GM18870 (cell line): Measurements from ENCODE around the gene BCKDK.
A peak's percentile ranks its signal among the peaks of the same experiment; 100 is the strongest.
"Not testable (repeated sequence)": the region's sequence is repeated elsewhere in the genome, so short reads cannot be mapped to it uniquely, and the experiment has no call there.

ENCODE experiments used
- ATAC-seq: cut with Tn5 transposase; IDR thresholded peaks from one replicate; pipeline ENCODE4 v1.9.1; 2021; ENCODE audit warnings: moderate library complexity; ENCODE audit not compliant: unreplicated experiment

The BCKDK gene

GRCh38 chr16:31141489-31142108 is 33.4 kb downstream of the BCKDK start:
- ATAC-seq: peak; percentile 20

DNA sequence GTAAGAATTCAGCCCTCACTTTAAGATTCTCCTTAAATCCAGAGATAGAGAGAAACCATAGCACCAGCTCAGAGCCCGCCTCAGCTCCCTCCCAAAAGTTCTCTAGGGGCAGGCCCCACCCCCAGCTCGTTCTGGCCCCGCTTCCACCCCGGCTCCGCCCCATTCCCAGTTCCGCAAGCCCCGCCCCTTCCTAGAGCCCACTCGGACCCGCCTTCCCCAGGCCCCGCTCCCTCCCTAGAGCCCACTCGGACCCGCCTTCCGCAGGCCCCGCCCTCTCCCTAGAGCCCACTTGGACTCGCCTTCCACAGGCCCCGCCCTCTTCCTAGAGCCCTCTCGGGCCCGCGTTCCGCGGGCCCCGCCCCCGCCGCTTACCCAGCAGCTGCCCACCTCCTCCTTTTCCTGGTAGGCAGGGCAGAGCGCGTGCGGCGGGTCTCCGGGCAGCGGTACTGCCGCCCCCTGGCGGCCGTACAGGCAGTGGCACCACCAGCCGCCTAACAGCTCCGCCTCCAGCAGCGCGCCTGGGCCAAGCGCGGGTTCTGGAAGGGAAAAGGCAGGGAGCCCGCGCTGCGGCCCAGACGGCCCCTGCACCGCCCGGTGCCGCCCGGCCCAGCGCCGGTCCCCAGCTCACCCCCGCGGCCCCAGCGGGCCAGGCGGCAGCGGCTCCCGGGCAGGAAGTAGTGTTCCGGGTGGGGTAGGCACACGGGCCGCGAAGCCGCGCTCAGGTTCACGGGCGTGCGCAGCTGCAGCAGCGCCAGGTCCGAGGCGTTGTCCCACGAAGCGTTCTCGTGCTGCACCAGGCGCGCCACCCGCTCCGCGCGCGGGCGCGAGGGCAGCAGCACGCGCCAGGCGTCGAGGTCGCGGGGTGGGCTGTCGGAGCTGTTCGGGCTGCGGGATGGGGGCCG is 34.2 kb downstream of the BCKDK start:
- peak; percentile 66 for ATAC-seq

- no peak for ATAC-seq
Measured at GRCh38 chr16:31143011-31143693, 35.0 kb downstream of the BCKDK start.

- ATAC-seq: no peak
Measured at GRCh38 chr16:31143694-31144148, 35.5 kb downstream of the BCKDK start.

- ATAC-seq: not testable (repeated sequence)
Measured at GRCh38 chr16:31144418-31144817, 36.2 kb downstream of the BCKDK start.

GRCh38 chr16:31145398-31145990 is 37.3 kb downstream of the BCKDK start:
- no peak for ATAC-seq

DNA sequence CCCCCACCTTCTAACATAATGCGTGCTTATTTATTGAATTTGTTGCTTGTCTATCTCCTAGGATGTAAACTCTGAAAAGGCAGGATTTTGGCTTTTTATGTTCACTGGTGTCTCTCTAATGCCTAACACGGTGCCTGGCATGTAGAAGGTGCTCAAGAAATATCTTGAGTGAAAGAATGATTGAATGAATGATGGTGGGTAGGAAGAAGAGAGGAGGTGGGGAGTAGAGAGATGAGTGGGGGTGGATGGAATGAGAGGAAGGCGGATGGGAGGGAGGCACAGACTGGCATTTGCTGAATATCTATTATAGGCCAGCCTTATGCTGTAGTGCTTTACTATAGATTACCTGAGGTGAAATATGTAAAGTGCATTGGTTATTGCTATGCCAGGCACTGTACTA is 39.4 kb downstream of the BCKDK start:
- ATAC-seq: no peak

- ATAC-seq: no peak
Measured at GRCh38 chr16:31148281-31148728, 40.1 kb downstream of the BCKDK start.

DNA sequence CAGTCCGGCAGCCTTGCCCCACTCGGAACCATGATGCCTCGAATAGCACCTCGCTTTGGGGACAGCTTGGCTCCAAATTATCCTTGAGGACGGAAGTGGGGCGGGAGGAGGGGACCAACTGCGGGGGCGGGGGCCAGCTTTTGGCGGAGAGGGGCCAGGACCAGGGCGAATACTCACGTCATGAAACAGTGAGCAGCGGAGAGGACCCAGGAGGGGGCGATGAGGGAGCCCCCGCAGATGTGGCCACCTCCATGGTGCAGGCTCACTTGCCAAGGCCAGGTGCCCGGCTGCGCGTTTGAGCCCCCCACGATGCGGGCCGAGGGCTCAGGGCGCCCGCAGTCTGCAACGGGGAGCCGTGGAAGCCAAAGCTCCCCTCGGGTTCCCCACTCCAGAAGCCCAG is 40.7 kb downstream of the BCKDK start:
- ATAC-seq: no peak

GRCh38 chr16:31149332-31149731 is 41.1 kb downstream of the BCKDK start:
- no peak for ATAC-seq

GRCh38 chr16:31149894-31150890 is 42.0 kb downstream of the BCKDK start, which contains the start of gene PRSS36:
Gene PRSS36 (minus strand): TSS chr16:31150066. CDS start chr16:31150035, 31 bp downstream.
- no peak for ATAC-seq

DNA sequence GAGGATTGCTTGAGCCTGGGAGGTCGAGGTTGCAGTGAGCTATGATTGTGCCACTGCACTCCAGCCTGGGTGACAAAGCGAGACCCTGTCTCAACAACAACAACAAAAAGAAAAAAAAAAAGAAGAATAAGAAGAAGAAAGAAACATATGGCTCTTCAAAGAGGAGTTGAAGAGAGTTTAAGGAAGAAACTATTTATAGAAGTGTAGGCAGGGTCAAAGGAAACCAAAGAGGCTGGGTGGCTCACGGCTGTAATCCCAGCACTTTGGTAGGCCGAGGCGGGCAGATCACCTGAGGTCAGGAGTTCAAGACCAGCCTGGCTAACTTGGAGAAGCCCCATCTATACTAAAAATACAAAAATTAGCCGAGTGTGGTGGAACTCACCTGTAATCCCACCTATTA is 42.8 kb downstream of the BCKDK start:
- ATAC-seq: not testable (repeated sequence)

DNA sequence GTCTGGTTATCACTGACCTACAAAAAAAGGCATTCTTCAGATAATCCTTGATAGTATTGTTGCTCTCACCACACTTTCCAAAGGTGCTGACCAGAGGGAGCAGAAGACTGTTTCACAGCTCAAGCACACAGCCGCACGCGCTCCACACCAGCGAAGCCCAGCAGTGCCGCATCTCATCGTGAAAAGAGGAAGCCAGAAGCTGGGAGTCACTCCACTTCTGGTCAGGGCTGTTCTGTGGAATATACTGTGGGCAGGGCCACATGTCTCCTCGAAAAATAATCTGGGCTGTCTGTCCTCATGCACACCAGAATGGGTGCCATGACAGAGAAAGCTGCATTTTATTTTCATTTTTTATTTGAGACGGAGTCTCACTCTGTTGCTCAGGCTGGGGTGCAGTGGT is 49.0 kb downstream of the BCKDK start:
- ATAC-seq: no peak
